BE2C (cell line): ENCODE measurements around the gene FHOD1.

Experiments used
- DNase-seq: peaks from one replicate; pipeline ENCODE4 v3.0.0-alpha.2; 2020
- H3K27me3 ChIP-seq: fragments of 250-450 bp; sonication (Bioruptor Pico); 2 replicates; pipeline ENCODE4 v1.5.1; 2020; ENCODE audit warnings: mild to moderate bottlenecking
- H3K36me3 ChIP-seq: fragments of 250-450 bp; sonication (Bioruptor Pico); 2 replicates; pipeline ENCODE4 v1.5.1; 2020; ENCODE audit warnings: mild to moderate bottlenecking
- H3K4me1 ChIP-seq: fragments of 250-450 bp; sonication (Bioruptor Pico); 2 replicates; pipeline ENCODE4 v1.5.1; 2020
- H3K4me3 ChIP-seq: 2 replicates; pipeline ENCODE4 v1.5.1; 2011; ENCODE audit warnings: low read depth, low read length
- H3K9me3 ChIP-seq: fragments of 250-450 bp; sonication (Bioruptor Pico); 2 replicates; pipeline ENCODE4 v1.5.1; 2020
- CTCF ChIP-seq: IDR thresholded peaks from 2 replicates; pipeline ENCODE4 v1.5.1; 2012; ENCODE audit warnings: mild to moderate bottlenecking, low read depth, low read length

FHOD1 gene

GRCh38 chr16:67193536-67193935 lies 53.7 kb downstream of the FHOD1 start:
- no peaks in the 10 kb centered on the region for H3K9me3 ChIP-seq
- no peak for TF ChIP-seq CTCF
- no peaks in the 10 kb centered on the region for H3K27me3 ChIP-seq
- H3K4me1 ChIP-seq: no peaks in the 10 kb centered on the region
- peaks cover 47% of the 10 kb centered on the region for H3K36me3 ChIP-seq
- peak overlapping the region; percentile 100; the same call in 1 of the 2 replicates for H3K4me3 ChIP-seq
- DNase-seq: no peak

GRCh38 chr16:67192781-67193361 lies 54.4 kb downstream of the FHOD1 start:
- H3K27me3 ChIP-seq: no peaks in the 10 kb centered on the region
- no peak for DNase-seq

GRCh38 chr16:67191995-67192681 lies 55.1 kb downstream of the FHOD1 start, which contains the start of gene E2F4:
E2F4 (plus strand) TSS chr16:67192155; CDS start chr16:67192228, 73 bp downstream.
- H3K36me3 ChIP-seq: peaks cover 33% of the 10 kb centered on the region
- DNase-seq: peak; percentile 93
- no peaks in the 10 kb centered on the region for H3K4me1 ChIP-seq
- H3K4me3 ChIP-seq: peak within 1 kb of the TSS; percentile 100
- H3K27me3 ChIP-seq: no peaks in the 10 kb centered on the region
- no peaks in the 10 kb centered on the region for H3K9me3 ChIP-seq
- no peak for TF ChIP-seq CTCF

More at GRCh38 chr16:67192781-67193361, 54.4 kb downstream of the FHOD1 start:
- H3K4me1 ChIP-seq: no peaks in the 10 kb centered on the region
- H3K36me3 ChIP-seq: peaks cover 41% of the 10 kb centered on the region
- H3K9me3 ChIP-seq: no peaks in the 10 kb centered on the region
- H3K4me3 ChIP-seq: peak overlapping the region; percentile 100
- no peak for TF ChIP-seq CTCF

GRCh38 chr16:67191411-67191994 lies 55.8 kb downstream of the FHOD1 start:
- Histone ChIP-seq H3K36me3 (peaks cover 27% of the 10 kb centered on the region), H3K9me3 (no peaks in the 10 kb centered on the region), H3K4me3 (peak overlapping the region; percentile 65), H3K27me3 (no peaks in the 10 kb centered on the region), H3K4me1 (no peaks in the 10 kb centered on the region)
- TF ChIP-seq CTCF: no peak
- DNase-seq: no peak

GRCh38 chr16:67190448-67191399 lies 56.6 kb downstream of the FHOD1 start:
- no peak for DNase-seq
- H3K9me3 ChIP-seq: no peaks in the 10 kb centered on the region
- no peak for TF ChIP-seq CTCF
- H3K4me3 ChIP-seq: no peak overlapping the region
- H3K27me3 ChIP-seq: no peaks in the 10 kb centered on the region
- H3K4me1 ChIP-seq: no peaks in the 10 kb centered on the region
- H3K36me3 ChIP-seq: peaks cover 19% of the 10 kb centered on the region
